Neural crest cell (in vitro differentiated cells): Measurements from ENCODE around the gene SYK. TPM values are rescaled to one million over a fixed set of nuclear protein-coding genes. Genes with fewer than 3 reads are reported as not detected.

Experiments used
- DNase-seq: peaks from one replicate; pipeline ENCODE4 v3.0.0; 2021; ENCODE audit warnings: low read depth, mixed read lengths, low spot score
- H3K27ac Mint-ChIP-seq: one replicate; pipeline ENCODE4 v1.8.0; 2021; ENCODE audit warnings: mild to moderate bottlenecking, mixed read lengths; ENCODE audit not compliant: unreplicated experiment
- H3K27me3 Mint-ChIP-seq: 2 replicates; pipeline ENCODE4 v1.8.0; 2021; ENCODE audit warnings: low read depth, mild to moderate bottlenecking, mixed read lengths
- H3K36me3 Mint-ChIP-seq: 2 replicates; pipeline ENCODE4 v1.8.0; 2021; ENCODE audit warnings: low read depth, mild to moderate bottlenecking, mixed read lengths
- H3K4me1 Mint-ChIP-seq: 2 replicates; pipeline ENCODE4 v1.8.0; 2021; ENCODE audit warnings: mixed read lengths
- H3K4me3 Mint-ChIP-seq: one replicate; pipeline ENCODE4 v1.8.0; 2021; ENCODE audit warnings: mild to moderate bottlenecking, mixed read lengths
- H3K9me3 Mint-ChIP-seq: 2 replicates; pipeline ENCODE4 v1.8.0; 2021; ENCODE audit warnings: mixed read lengths
- CTCF ChIP-seq: fragments of 200-600 bp; sonication (generic); conservative IDR thresholded peaks from 2 replicates; pipeline ENCODE4 v1.5.0; 2021; ENCODE audit warnings: antibody characterized with exemption, mild to moderate bottlenecking
- total RNA-seq: library from RNA; stranded (reverse); gene quantifications from 2 replicates; pipeline ENCODE4 v1.2.1, GENCODE V29; 2021

Gene SYK
- total RNA-seq, 1 donor from 2014 or later: 0.98 TPM

- H3K4me3 Mint-ChIP-seq: no peak overlapping the region
- H3K4me1 Mint-ChIP-seq: no peaks in the 10 kb centered on the region
- no peaks in the 10 kb centered on the region for H3K27me3 Mint-ChIP-seq
- TF ChIP-seq CTCF: no peak
- no peak for DNase-seq
- peaks cover 3% of the 10 kb centered on the region for H3K36me3 Mint-ChIP-seq
- peaks cover 9% of the 10 kb centered on the region for H3K9me3 Mint-ChIP-seq
- no peak overlapping the region for H3K27ac Mint-ChIP-seq
Measured at GRCh38 chr9:90903766-90904424, 102.3 kb downstream of the SYK start.

GRCh38 chr9:90904706-90905478 lies 103.3 kb downstream of the SYK start:
- TF ChIP-seq CTCF: no peak
- Mint-ChIP-seq H3K27me3 (no peaks in the 10 kb centered on the region), H3K4me3 (no peak overlapping the region), H3K9me3 (peaks cover 9% of the 10 kb centered on the region), H3K27ac (no peak overlapping the region), H3K4me1 (no peaks in the 10 kb centered on the region), H3K36me3 (peaks cover 3% of the 10 kb centered on the region)
- DNase-seq: no peak

- no peaks in the 10 kb centered on the region for H3K27me3 Mint-ChIP-seq
- peaks cover 9% of the 10 kb centered on the region for H3K9me3 Mint-ChIP-seq
- no peak overlapping the region for H3K4me3 Mint-ChIP-seq
- no peaks in the 10 kb centered on the region for H3K4me1 Mint-ChIP-seq
- DNase-seq: no peak
- no peak for TF ChIP-seq CTCF
- no peak overlapping the region for H3K27ac Mint-ChIP-seq
- peaks cover 3% of the 10 kb centered on the region for H3K36me3 Mint-ChIP-seq
Measured at GRCh38 chr9:90905822-90906221, 104.2 kb downstream of the SYK start.

GRCh38 chr9:90906316-90907055 lies 104.9 kb downstream of the SYK start:
- TF ChIP-seq CTCF: no peak
- Mint-ChIP-seq H3K36me3 (peaks cover 3% of the 10 kb centered on the region), H3K27ac (no peak overlapping the region), H3K4me3 (no peak overlapping the region), H3K9me3 (peaks cover 9% of the 10 kb centered on the region), H3K27me3 (no peaks in the 10 kb centered on the region), H3K4me1 (no peaks in the 10 kb centered on the region)
- no peak for DNase-seq

GRCh38 chr9:90907056-90907445 lies 105.4 kb downstream of the SYK start:
- H3K4me1 Mint-ChIP-seq: no peaks in the 10 kb centered on the region
- no peak overlapping the region for H3K4me3 Mint-ChIP-seq
- H3K27ac Mint-ChIP-seq: no peak overlapping the region
- H3K9me3 Mint-ChIP-seq: peaks cover 9% of the 10 kb centered on the region
- no peaks in the 10 kb centered on the region for H3K27me3 Mint-ChIP-seq
- no peak for DNase-seq
- peaks cover 3% of the 10 kb centered on the region for H3K36me3 Mint-ChIP-seq
- no peak for TF ChIP-seq CTCF
